ENCODE data around the gene FAM20C.

Gene FAM20C

GRCh38 chr7:145863-146262 is 46.5 kb upstream of the FAM20C start:
- Histone ChIP-seq H3K27ac (no peak overlapping the region), H3K4me3 (IDR thresholded peaks at IDR 0.05; ENCODE audit: insufficient read depth, low read depth, low read length) (no peak overlapping the region), H3K9ac (no peak overlapping the region), H4K20me1 (ENCODE audit: insufficient read depth) (no peaks in the 10 kb centered on the region), H3K36me3 (ENCODE audit: insufficient read depth) (no peaks in the 10 kb centered on the region), H3K79me2 (ENCODE audit: insufficient read depth, low read depth) (no peaks in the 10 kb centered on the region), H3K27me3 (ENCODE audit: insufficient read depth, low read depth) (peaks cover 62% of the 10 kb centered on the region), H3K4me2 (no peak overlapping the region), H2AFZ (ENCODE audit: low read depth) (no peak overlapping the region), H3K4me1 (ENCODE audit: low read depth, poor library complexity, severe bottlenecking) (no peaks in the 10 kb centered on the region)
- TF ChIP-seq CTCF (conservative IDR thresholded peaks at IDR 0.05; ENCODE audit: low read depth, low read length), result no peak

DNA sequence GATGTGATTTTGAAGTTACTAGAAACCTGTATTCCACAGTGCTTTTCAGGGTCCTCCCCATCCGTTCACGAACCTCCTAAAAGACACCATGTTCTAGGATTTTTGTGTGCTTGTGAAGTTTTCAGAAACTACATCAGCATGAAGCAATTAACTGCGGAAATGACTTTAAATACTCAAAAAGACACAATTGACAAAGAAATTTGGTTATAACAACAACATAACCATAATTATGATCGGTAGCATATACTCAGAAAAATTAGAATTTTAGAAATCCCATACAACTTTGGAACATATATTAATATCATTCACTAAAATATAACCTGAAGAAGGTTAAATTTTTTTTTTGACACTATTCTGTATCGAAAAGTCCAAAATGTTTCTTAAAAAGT is 43.8 kb upstream of the FAM20C start:
- Histone ChIP-seq H3K4me3 (IDR thresholded peaks at IDR 0.05; ENCODE audit: insufficient read depth, low read depth, low read length) (no peak overlapping the region), H4K20me1 (ENCODE audit: insufficient read depth) (no peaks in the 10 kb centered on the region), H3K27me3 (ENCODE audit: insufficient read depth, low read depth) (peaks cover 59% of the 10 kb centered on the region), H3K4me1 (ENCODE audit: low read depth, poor library complexity, severe bottlenecking) (no peaks in the 10 kb centered on the region), H3K4me2 (no peak overlapping the region), H3K79me2 (ENCODE audit: insufficient read depth, low read depth) (no peaks in the 10 kb centered on the region), H3K27ac (no peak overlapping the region), H3K36me3 (ENCODE audit: insufficient read depth) (no peaks in the 10 kb centered on the region), H3K9ac (no peak overlapping the region), H2AFZ (ENCODE audit: low read depth) (no peak overlapping the region)
- TF ChIP-seq CTCF (conservative IDR thresholded peaks at IDR 0.05; ENCODE audit: low read depth, low read length), result no peak

- H3K4me1 ChIP-seq (ENCODE audit: low read depth, poor library complexity, severe bottlenecking), result no peaks in the 10 kb centered on the region
Observed at GRCh38 chr7:148932-149790, 43.2 kb upstream of the FAM20C start.

GRCh38 chr7:149791-150636 is 42.4 kb upstream of the FAM20C start:
- Histone ChIP-seq H3K9ac (no peak overlapping the region), H3K27ac (no peak overlapping the region)

More at GRCh38 chr7:148932-149790, 43.2 kb upstream of the FAM20C start:
- Histone ChIP-seq H3K4me3 (IDR thresholded peaks at IDR 0.05; ENCODE audit: insufficient read depth, low read depth, low read length) (no peak overlapping the region), H3K4me2 (no peak overlapping the region), H3K79me2 (ENCODE audit: insufficient read depth, low read depth) (no peaks in the 10 kb centered on the region), H3K27me3 (ENCODE audit: insufficient read depth, low read depth) (peaks cover 58% of the 10 kb centered on the region), H2AFZ (ENCODE audit: low read depth) (peak overlapping the region; percentile 22; the same call in 1 of the 2 replicates), H4K20me1 (ENCODE audit: insufficient read depth) (no peaks in the 10 kb centered on the region), H3K36me3 (ENCODE audit: insufficient read depth) (no peaks in the 10 kb centered on the region), H3K9ac (no peak overlapping the region), H3K27ac (no peak overlapping the region)
- no peak for TF ChIP-seq CTCF (conservative IDR thresholded peaks at IDR 0.05; ENCODE audit: low read depth, low read length)

More at GRCh38 chr7:149791-150636, 42.4 kb upstream of the FAM20C start:
- H3K4me1 ChIP-seq (ENCODE audit: low read depth, poor library complexity, severe bottlenecking), result no peaks in the 10 kb centered on the region
- H3K79me2 ChIP-seq (ENCODE audit: insufficient read depth, low read depth), result no peaks in the 10 kb centered on the region
- H2AFZ ChIP-seq (ENCODE audit: low read depth), result no peak overlapping the region
- no peaks in the 10 kb centered on the region for H4K20me1 ChIP-seq (ENCODE audit: insufficient read depth)
- peaks cover 58% of the 10 kb centered on the region for H3K27me3 ChIP-seq (ENCODE audit: insufficient read depth, low read depth)
- H3K4me2 ChIP-seq, result no peak overlapping the region
- no peak overlapping the region for H3K4me3 ChIP-seq (IDR thresholded peaks at IDR 0.05; ENCODE audit: insufficient read depth, low read depth, low read length)
- TF ChIP-seq CTCF (conservative IDR thresholded peaks at IDR 0.05; ENCODE audit: low read depth, low read length), result no peak
- no peaks in the 10 kb centered on the region for H3K36me3 ChIP-seq (ENCODE audit: insufficient read depth)

All from KMS-11 (cell line).